Lower leg skin (tissue), 4 donors: ENCODE results near the gene MESD. TPM values are rescaled to one million over a fixed set of nuclear protein-coding genes. Genes with fewer than 3 reads are reported as not detected.

ENCODE experiments used
- DNase-seq, 2 donors: peaks; one replicate each; pipeline ENCODE4 v3.0.0-alpha.2; 2019; ENCODE audit warnings: low spot score in 2 of 2
- H3K4me3 ChIP-seq: fragments of 200-600 bp; sonication (generic); 2 replicates; pipeline ENCODE4 v1.5.1; 2017; ENCODE audit warnings: mild to moderate bottlenecking, low read depth; ENCODE audit not compliant: poor library complexity, severe bottlenecking
- POLR2A ChIP-seq, 2 donors: fragments of 450-650 bp; IDR thresholded peaks; one replicate each; pipeline ENCODE4 v1.6.1; 2016 to 2017; ENCODE audit warnings: antibody characterized with exemption in 2 of 2, mild to moderate bottlenecking in 1 of 2, moderate library complexity in 1 of 2
- WGBS, 2 donors: methylation state at CpG; one replicate each; pipeline ENCODE4 v1.1.5; 2018; 5-methylcytosine and 5-hydroxymethylcytosine counted together
- intact Hi-C: fragments of 100-400 bp; cut with DNase I; formaldehyde crosslinking; loops from one replicate; pipeline ENCODE4 v1.15.0; 2023; ENCODE audit warnings: low total_unique reads
- total RNA-seq, 4 donors: library from RNA; depleted of rRNA; stranded (reverse); fragments of >200 nt; gene quantifications; one replicate each; pipeline ENCODE4 v1.1.0, GENCODE V29; 2016
- TF ChIP-seq, protein P1 (sequence below), 3 donors: fragments of 450-650 bp; IDR thresholded peaks; one replicate each; pipeline ENCODE4 v1.5.1; 2016; ENCODE audit warnings: antibody characterized with exemption in 3 of 3, mild to moderate bottlenecking in 3 of 3, moderate library complexity in 2 of 3

MESD gene
- total RNA-seq, 4 donors from 2014 or later, result 17.1 to 18.3 (median 17.7) TPM

DNA sequence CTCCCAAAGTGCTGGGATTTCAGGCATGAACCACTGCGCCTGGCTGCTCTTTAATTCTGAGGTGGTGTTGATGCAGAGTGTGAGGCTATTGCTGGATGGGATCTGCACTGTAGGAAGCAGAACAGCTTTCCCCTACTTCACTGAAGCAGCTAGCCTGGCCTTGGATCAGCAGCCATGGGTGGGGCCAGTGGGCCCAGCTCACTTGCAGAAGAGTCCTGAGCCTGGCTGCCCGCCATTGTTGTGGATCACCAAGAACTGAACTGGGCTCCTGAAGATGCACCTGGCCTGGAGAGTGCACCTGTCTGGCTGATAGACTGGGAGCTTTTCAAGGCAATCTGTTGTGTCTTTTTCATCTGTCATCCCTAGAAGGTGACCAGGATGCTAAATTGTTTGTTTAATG, 23.0 kb upstream of the MESD start:
- no peak overlapping the region for H3K4me3 ChIP-seq
- 88 to 90% methylated on average over 2 of the region's 2 CpGs for WGBS, 2 donors
- no peak for DNase-seq
- TF ChIP-seq, protein P1, sequence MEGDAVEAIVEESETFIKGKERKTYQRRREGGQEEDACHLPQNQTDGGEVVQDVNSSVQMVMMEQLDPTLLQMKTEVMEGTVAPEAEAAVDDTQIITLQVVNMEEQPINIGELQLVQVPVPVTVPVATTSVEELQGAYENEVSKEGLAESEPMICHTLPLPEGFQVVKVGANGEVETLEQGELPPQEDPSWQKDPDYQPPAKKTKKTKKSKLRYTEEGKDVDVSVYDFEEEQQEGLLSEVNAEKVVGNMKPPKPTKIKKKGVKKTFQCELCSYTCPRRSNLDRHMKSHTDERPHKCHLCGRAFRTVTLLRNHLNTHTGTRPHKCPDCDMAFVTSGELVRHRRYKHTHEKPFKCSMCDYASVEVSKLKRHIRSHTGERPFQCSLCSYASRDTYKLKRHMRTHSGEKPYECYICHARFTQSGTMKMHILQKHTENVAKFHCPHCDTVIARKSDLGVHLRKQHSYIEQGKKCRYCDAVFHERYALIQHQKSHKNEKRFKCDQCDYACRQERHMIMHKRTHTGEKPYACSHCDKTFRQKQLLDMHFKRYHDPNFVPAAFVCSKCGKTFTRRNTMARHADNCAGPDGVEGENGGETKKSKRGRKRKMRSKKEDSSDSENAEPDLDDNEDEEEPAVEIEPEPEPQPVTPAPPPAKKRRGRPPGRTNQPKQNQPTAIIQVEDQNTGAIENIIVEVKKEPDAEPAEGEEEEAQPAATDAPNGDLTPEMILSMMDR (IDR thresholded peaks at IDR 0.05), result no peak
- TF ChIP-seq POLR2A (IDR thresholded peaks at IDR 0.05), result no peak
- intact Hi-C loops, result no loop called here

DNA sequence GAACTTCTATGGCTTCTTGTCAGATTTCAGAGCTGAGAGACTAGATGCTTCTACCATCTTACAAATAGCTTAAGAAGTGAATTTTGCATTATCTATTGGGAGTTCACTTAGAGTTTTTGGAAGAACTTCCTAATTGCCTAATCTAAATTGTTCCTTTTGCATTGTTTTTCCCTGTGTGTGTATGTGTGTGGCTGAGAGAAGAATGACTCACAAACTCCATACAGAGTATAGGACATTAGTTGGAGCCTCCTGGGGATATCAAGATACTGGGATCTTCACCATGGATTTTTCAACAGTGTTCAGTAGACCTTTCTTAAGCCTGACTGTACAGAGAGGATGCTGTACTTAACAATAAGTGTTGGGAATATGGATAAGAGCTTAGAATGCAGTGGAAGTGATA, 22.0 kb upstream of the MESD start:
- TF ChIP-seq, protein P1 (IDR thresholded peaks at IDR 0.05), result no peak
- TF ChIP-seq POLR2A (IDR thresholded peaks at IDR 0.05), result no peak
- no peak for DNase-seq
- intact Hi-C loops, result no loop called here
- H3K4me3 ChIP-seq, result no peak overlapping the region

DNA sequence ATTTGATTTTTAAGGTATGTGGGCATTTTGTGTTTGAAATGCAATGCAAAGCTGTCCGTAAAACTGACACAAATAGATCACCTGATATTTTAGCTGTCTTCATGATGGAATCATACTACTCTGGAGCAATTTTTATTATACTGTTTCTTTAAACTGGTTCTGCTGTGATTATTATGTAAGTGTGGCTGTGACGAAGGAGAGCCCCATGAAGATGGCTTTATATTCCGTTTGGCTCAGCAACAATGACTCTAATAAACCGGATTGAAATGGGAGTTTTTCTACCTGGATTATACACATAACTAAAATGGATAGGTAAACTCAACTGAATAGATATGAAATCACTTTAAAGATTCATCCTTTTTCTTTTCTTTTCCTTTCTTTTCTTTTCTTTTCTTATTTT, 20.5 kb upstream of the MESD start:
- 73 to 76% methylated on average over 4 of the region's 4 CpGs for WGBS, 2 donors
- TF ChIP-seq POLR2A (IDR thresholded peaks at IDR 0.05), result no peak
- TF ChIP-seq, protein P1 (IDR thresholded peaks at IDR 0.05), result no peak
- intact Hi-C loops, result no loop called here
- no peak overlapping the region for H3K4me3 ChIP-seq
- no peak for DNase-seq

DNA sequence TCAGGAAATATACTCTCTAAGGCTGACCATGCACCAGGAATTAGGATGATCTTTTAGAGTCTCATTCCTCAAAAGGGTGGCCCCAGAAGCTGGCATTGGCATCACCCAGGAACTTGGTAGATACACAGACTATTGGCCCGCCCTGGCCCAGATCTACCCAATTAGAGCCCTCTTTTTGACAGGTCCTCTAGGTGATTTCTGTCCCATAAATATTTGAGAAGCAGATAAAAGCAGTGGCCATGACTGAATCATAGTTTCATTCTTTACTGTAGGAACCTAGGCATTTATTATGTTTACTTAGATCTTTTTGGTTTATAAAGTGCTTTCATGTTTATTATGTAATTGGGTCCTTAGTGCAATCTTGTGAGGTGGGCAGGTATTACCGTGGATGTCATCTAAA, 18.7 kb upstream of the MESD start:
- 92 to 95% methylated on average over 2 of the region's 2 CpGs for WGBS, 2 donors
- no peak for DNase-seq
- TF ChIP-seq, protein P1 (IDR thresholded peaks at IDR 0.05), result no peak
- intact Hi-C loops, result no loop called here
- no peak overlapping the region for H3K4me3 ChIP-seq

DNA sequence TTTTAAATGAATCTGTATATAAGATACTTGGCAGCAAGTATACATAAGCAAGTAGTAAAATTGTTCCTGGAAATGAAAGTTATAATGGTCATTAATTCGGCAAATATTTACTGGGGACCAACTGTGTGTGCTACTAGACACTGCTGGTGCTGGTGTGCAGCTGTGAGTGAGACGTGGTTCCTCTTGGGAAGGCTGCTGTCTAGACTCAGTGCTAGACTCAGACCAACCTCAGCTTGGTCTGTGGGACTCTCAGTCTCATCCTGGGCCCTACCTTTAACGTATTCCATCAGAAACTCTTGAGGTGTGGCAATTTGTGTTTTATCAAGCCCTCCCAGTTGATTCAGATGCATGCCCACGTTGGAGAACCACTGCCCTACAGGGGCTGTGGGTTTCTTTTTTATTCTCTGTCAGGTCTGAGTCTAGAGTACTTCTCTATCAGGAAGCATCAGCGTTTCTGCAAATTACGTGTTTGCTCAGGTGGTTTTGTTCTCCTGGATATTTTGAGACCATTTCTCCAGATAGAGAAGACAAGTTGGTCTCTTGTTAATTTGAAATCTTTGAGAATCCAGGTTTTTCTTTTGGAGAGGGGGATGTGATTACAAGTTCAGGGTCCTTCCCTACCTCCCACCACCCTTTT, 17.9 kb upstream of the MESD start:
- TF ChIP-seq, protein P1 (IDR thresholded peaks at IDR 0.05), result no peak
- no peak for TF ChIP-seq POLR2A (IDR thresholded peaks at IDR 0.05)
- DNase-seq, result no peak

DNA sequence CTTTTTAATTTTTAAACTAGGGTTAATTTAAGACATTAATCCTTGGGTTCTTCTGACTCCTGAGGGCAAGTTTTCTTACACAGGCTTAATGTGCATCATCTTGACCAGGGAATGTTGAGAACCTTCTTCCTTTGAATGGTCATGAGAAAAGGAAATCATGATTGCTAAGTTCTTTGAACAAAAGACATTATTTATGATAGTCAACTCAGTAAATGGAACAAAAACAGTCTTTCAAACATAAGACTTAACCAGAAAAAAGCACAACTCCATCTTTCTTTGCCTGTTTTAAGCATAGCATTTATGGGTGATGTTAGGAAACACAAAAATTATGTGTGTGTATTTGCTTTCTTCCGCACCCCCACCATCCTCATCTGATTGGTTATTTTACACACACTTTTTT, 16.5 kb upstream of the MESD start:
- DNase-seq, result no peak
- intact Hi-C loops, result no loop called here
- WGBS, 2 donors, result 95% methylated on average over 1 of the region's 1 CpG
- TF ChIP-seq, protein P1 (IDR thresholded peaks at IDR 0.05), result no peak
- TF ChIP-seq POLR2A (IDR thresholded peaks at IDR 0.05), result no peak
- H3K4me3 ChIP-seq, result no peak overlapping the region

More for the DNA sequence above, 17.9 kb upstream of the MESD start:
- intact Hi-C loops, result no loop called here
- 71 to 84% methylated on average over 6 of the region's 6 CpGs for WGBS, 2 donors
- H3K4me3 ChIP-seq, result no peak overlapping the region
